ENCODE data around the gene NDUFAF3. TPM values are rescaled to one million over a fixed set of nuclear protein-coding genes. Genes with fewer than 3 reads are reported as not detected.

Gene NDUFAF3
- total RNA-seq, 1 experiment from 2014 or later, result 133 TPM

DNA sequence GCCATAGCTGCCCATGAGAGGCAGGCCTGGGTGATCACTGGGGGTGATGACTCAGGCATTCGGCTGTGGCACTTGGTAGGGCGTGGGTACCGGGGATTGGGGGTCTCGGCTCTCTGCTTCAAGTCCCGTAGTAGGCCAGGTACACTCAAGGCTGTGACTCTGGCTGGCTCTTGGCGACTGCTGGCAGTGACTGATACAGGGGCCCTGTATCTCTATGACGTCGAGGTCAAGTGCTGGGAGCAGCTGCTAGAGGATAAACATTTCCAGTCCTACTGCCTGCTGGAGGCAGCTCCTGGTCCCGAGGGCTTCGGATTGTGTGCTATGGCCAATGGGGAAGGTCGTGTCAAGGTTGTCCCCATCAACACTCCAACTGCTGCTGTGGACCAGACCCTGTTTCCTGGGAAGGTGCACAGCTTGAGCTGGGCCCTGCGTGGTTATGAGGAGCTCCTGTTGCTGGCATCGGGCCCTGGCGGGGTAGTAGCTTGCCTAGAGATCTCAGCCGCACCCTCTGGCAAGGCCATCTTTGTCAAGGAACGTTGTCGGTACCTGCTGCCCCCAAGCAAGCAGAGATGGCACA is 9.4 kb upstream of the NDUFAF3 start:
- TF ChIP-seq CTCF (IDR thresholded peaks at IDR 0.05; ENCODE audit: unreplicated experiment), result no peak
- H3K9me3 Mint-ChIP-seq (ENCODE audit: low read depth, unreplicated experiment), result no peaks in the 10 kb centered on the region
- CTCF ChIA-PET, result no interaction called here
- H3K27me3 Mint-ChIP-seq (ENCODE audit: unreplicated experiment), result no peaks in the 10 kb centered on the region
- H3K36me3 Mint-ChIP-seq (ENCODE audit: insufficient read depth, unreplicated experiment), result peaks cover 87% of the 10 kb centered on the region
- DNase-seq, result no peak
- intact Hi-C loops (cut with micrococcal nuclease; ENCODE audit: unreplicated experiment), result no loop called here
- no TSS peak for BruUV-seq (replicated peaks)
- no peak overlapping the region for H3K27ac Mint-ChIP-seq (ENCODE audit: unreplicated experiment)
- H3K4me1 Mint-ChIP-seq (ENCODE audit: low read depth, unreplicated experiment), result peaks cover 16% of the 10 kb centered on the region
- no peak overlapping the region for H3K4me3 Mint-ChIP-seq (ENCODE audit: low read depth, unreplicated experiment)

DNA sequence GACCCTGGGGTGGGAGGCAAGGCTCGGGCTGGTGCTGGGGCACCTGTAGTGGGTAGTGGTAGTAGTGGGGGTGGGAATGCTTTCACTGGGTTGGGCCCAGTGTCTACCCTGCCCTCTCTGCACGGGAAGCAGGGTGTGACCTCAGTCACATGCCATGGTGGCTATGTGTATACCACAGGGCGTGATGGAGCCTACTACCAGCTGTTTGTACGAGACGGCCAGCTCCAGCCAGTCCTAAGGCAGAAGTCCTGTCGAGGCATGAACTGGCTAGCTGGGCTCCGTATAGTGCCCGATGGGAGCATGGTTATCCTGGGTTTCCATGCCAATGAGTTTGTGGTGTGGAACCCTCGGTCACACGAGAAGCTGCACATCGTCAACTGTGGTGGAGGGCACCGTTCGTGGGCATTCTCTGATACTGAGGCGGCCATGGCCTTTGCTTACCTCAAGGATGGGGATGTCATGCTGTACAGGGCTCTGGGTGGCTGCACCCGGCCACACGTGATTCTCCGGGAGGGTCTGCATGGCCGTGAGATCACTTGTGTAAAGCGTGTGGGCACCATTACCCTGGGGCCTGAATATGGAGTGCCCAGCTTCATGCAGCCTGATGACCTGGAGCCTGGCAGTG is 8.7 kb upstream of the NDUFAF3 start:
- Mint-ChIP-seq H3K9me3 (ENCODE audit: low read depth, unreplicated experiment) (no peaks in the 10 kb centered on the region), H3K4me1 (ENCODE audit: low read depth, unreplicated experiment) (peaks cover 12% of the 10 kb centered on the region), H3K27ac (ENCODE audit: unreplicated experiment) (no peak overlapping the region), H3K36me3 (ENCODE audit: insufficient read depth, unreplicated experiment) (peaks cover 87% of the 10 kb centered on the region), H3K27me3 (ENCODE audit: unreplicated experiment) (no peaks in the 10 kb centered on the region), H3K4me3 (ENCODE audit: low read depth, unreplicated experiment) (no peak overlapping the region)
- intact Hi-C loops (cut with micrococcal nuclease; ENCODE audit: unreplicated experiment), result no loop called here
- no peak for DNase-seq
- no peak for TF ChIP-seq CTCF (IDR thresholded peaks at IDR 0.05; ENCODE audit: unreplicated experiment)
- CTCF ChIA-PET, result interaction anchor here (0.5 to 1.7 kb wide), 2 partner anchors 25 to 485 kb away, joined by 3 to 9 read pairs; no protein-coding TSS in a partner anchor
- no TSS peak for BruUV-seq (replicated peaks)

- H3K36me3 Mint-ChIP-seq (ENCODE audit: insufficient read depth, unreplicated experiment), result peaks cover 88% of the 10 kb centered on the region
- intact Hi-C loops (cut with micrococcal nuclease; ENCODE audit: unreplicated experiment), result no loop called here
- H3K4me3 Mint-ChIP-seq (ENCODE audit: low read depth, unreplicated experiment), result no peak overlapping the region
- peaks cover 6% of the 10 kb centered on the region for H3K4me1 Mint-ChIP-seq (ENCODE audit: low read depth, unreplicated experiment)
- H3K27me3 Mint-ChIP-seq (ENCODE audit: unreplicated experiment), result no peaks in the 10 kb centered on the region
- DNase-seq, result peak; percentile 67
- CTCF ChIA-PET, result interaction anchor here (0.5 to 1.7 kb wide), 2 partner anchors 26 to 484 kb away, joined by 3 to 9 read pairs; no protein-coding TSS in a partner anchor
- no TSS peak for BruUV-seq (replicated peaks)
- peak; percentile 76 for TF ChIP-seq CTCF (IDR thresholded peaks at IDR 0.05; ENCODE audit: unreplicated experiment)
- no peak overlapping the region for H3K27ac Mint-ChIP-seq (ENCODE audit: unreplicated experiment)
- no peaks in the 10 kb centered on the region for H3K9me3 Mint-ChIP-seq (ENCODE audit: low read depth, unreplicated experiment)
These were observed 7.9 kb upstream of the NDUFAF3 start for GRCh38 chr3:49013738-49014660.

GRCh38 chr3:49015072-49015471 is 6.8 kb upstream of the NDUFAF3 start:
- no peak for TF ChIP-seq CTCF (IDR thresholded peaks at IDR 0.05; ENCODE audit: unreplicated experiment)
- Mint-ChIP-seq H3K27ac (ENCODE audit: unreplicated experiment) (no peak overlapping the region), H3K9me3 (ENCODE audit: low read depth, unreplicated experiment) (no peaks in the 10 kb centered on the region), H3K27me3 (ENCODE audit: unreplicated experiment) (no peaks in the 10 kb centered on the region), H3K4me1 (ENCODE audit: low read depth, unreplicated experiment) (no peaks in the 10 kb centered on the region), H3K36me3 (ENCODE audit: insufficient read depth, unreplicated experiment) (peaks cover 87% of the 10 kb centered on the region), H3K4me3 (ENCODE audit: low read depth, unreplicated experiment) (no peak overlapping the region)
- intact Hi-C loops (cut with micrococcal nuclease; ENCODE audit: unreplicated experiment), result no loop called here
- CTCF ChIA-PET, result interaction anchor here (1.7 kb wide), 1 partner anchor 27 kb away, joined by 9 read pairs; no protein-coding TSS in a partner anchor
- BruUV-seq (replicated peaks), result no TSS peak
- DNase-seq, result no peak
